Measurements from ENCODE around the gene ZNF445. TPM values are rescaled to one million over a fixed set of nuclear protein-coding genes. Genes with fewer than 3 reads are reported as not detected.
A peak's percentile ranks its signal among the peaks of the same experiment; 100 is the strongest.

The ZNF445 gene
- total and polyA plus RNA-seq, 9 of the 15 experiments (the other 6 are each of a cell fraction or from before 2014, with no cell fraction given): 1.2 to 26.9 (median 10.6) TPM

DNA sequence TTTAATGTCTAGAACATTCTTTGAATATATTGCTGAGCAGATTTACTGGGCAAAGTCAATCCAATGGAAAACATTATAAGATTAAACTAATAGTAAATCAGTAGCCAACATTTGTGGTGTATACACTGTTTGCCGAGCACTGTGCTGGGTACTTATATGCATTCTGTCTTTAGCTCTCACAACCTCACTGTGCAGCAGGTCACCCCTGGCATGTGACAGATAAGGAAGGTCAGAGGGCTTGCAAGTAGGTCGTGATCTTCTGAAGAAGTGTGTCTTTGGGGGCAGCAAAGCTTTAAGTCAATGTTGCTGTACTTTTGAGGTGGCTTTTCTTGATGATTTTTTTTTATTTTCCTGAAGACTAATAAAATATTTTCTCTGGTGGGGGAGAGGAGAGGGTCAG, 76.7 kb downstream of the ZNF445 start (continued):
- TF ChIP-seq CXXC5 (CRISPR knock-in tag; IDR thresholded peaks at IDR 0.05): 0 out of 2 replicates have a peak, but pooled peaks have one; percentile 9
- TF ChIP-seq XRCC5 (IDR thresholded peaks at IDR 0.05; ENCODE audit: low read depth, low read length): no peak
- 0 out of 2 replicates have a peak, but pooled peaks have one; percentile 12 for TF ChIP-seq CBFA2T2 (conservative IDR thresholded peaks at IDR 0.05)

DNA sequence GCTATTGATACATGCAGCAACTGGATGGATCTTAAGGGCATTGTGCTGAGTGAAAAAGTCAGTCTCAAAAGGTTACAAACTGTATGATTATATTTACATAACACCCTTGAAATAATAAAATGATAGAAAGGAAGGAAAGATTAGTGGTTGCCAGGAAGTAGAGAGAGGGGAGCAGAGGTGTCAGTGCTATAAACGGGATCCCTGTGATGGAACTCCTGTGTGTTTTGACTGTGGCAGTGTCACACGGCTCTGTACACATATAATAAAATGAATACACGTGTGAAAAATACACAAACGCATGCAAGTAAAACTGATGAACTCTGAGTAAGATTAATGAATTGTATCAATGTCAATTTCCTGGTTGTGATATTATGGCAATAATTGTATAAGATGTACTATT, 78.6 kb downstream of the ZNF445 start:
- ATAC-seq (no peak), DNase-seq (ENCODE audit: extremely low read depth in 1 of 4, low spot score in 3 of 4) (no peak), FAIRE-seq (no peak)
- no peaks in the 10 kb centered on the region for H3K79me2 ChIP-seq (ENCODE audit: control insufficient read depth, insufficient read depth, low read length)
- H3K9me1 ChIP-seq (ENCODE audit: control insufficient read depth, insufficient read depth, low read length): no peaks in the 10 kb centered on the region
- in situ Hi-C loops (cut with MboI) (no loop called here), intact Hi-C loops (cut with micrococcal nuclease) (no loop called here)
- BruUV-seq (replicated peaks): no TSS peak
- WGBS (ENCODE audit: insufficient coverage, low coverage, missing lambda C conversion rate): 51% methylated on average over 4 of the region's 4 CpGs
- H3K4me1 ChIP-seq (replicated peaks in 1 of 2; ENCODE audit: control insufficient read depth in 2 of 2, insufficient read depth in 2 of 2, low read length in 2 of 2): peaks cover 0 to 4% of the 10 kb centered on the region in 2 experiments; a peak in 3 of 5 replicates
- H3K9me3 ChIP-seq (replicated peaks; ENCODE audit: control insufficient read depth, insufficient read depth, low read depth, low read length): no peaks in the 10 kb centered on the region
- CTCF ChIA-PET (ENCODE audit: low intra/inter-chr PET ratio): no interaction called here
- POLR2A ChIA-PET: interaction anchor here (1.0 to 1.1 kb wide), 2 partner anchors 8 to 10 kb away, joined by 3 to 4 read pairs; no protein-coding TSS in a partner anchor
- no peak overlapping the region for H3K4me3 ChIP-seq
- TF ChIP-seq, protein P1, sequence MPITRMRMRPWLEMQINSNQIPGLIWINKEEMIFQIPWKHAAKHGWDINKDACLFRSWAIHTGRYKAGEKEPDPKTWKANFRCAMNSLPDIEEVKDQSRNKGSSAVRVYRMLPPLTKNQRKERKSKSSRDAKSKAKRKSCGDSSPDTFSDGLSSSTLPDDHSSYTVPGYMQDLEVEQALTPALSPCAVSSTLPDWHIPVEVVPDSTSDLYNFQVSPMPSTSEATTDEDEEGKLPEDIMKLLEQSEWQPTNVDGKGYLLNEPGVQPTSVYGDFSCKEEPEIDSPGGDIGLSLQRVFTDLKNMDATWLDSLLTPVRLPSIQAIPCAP (CRISPR knock-in tag; IDR thresholded peaks at IDR 0.05; ENCODE audit: borderline replicate concordance): no peak
- TF ChIP-seq SMAD1 (IDR thresholded peaks at IDR 0.05; ENCODE audit: low read depth, low read length, partially characterized antibody): no peak
- TF ChIP-seq SIX5 (IDR thresholded peaks at IDR 0.05; ENCODE audit: borderline replicate concordance in 1 of 2, insufficient read depth in 1 of 2, low read depth in 1 of 2, low read length in 2 of 2): no peak
- H2AFZ ChIP-seq (ENCODE audit: low read depth, low read length): no peak overlapping the region
- no peak overlapping the region for H3K4me2 ChIP-seq (ENCODE audit: insufficient read depth, low read length)
- H4K20me1 ChIP-seq (replicated peaks; ENCODE audit: control insufficient read depth, insufficient read depth, low read length): no peaks in the 10 kb centered on the region
- H3K27me3 ChIP-seq (ENCODE audit: control insufficient read depth in 2 of 2, insufficient read depth in 2 of 2, low read length in 2 of 2): no peaks in the 10 kb centered on the region
- no peaks in the 10 kb centered on the region for H3K36me3 ChIP-seq (ENCODE audit: control insufficient read depth, insufficient read depth, low read length)
- no peak overlapping the region for H3K9ac ChIP-seq (ENCODE audit: insufficient read depth in 1 of 2, low read depth in 2 of 2, low read length in 2 of 2)
- no peak overlapping the region for H3K27ac ChIP-seq (ENCODE audit: extremely low read depth, low read depth, low read length)

All from K562 (cell line).